Progenitor cell of endocrine pancreas (in vitro differentiated cells): Measurements from ENCODE around the gene C19orf67. TPM values are rescaled to one million over a fixed set of nuclear protein-coding genes. Genes with fewer than 3 reads are reported as not detected.
A peak's percentile ranks its signal among the peaks of the same experiment; 100 is the strongest.

Experiments used
- DNase-seq: peaks from one replicate; pipeline ENCODE4 v3.0.0; 2021; ENCODE audit warnings: low spot score; ENCODE audit not compliant: unreplicated experiment
- H3K27ac Mint-ChIP-seq: 2 replicates; pipeline ENCODE4 v1.8.0; 2021; ENCODE audit warnings: mild to moderate bottlenecking, moderate library complexity, mixed read lengths
- H3K27me3 Mint-ChIP-seq: 2 replicates; pipeline ENCODE4 v1.8.0; 2021; ENCODE audit warnings: mixed read lengths
- H3K36me3 Mint-ChIP-seq: 2 replicates; pipeline ENCODE4 v1.8.0; 2022; ENCODE audit warnings: mixed read lengths; ENCODE audit not compliant: insufficient read depth
- H3K4me1 Mint-ChIP-seq: 2 replicates; pipeline ENCODE4 v1.8.0; 2021; ENCODE audit warnings: low read depth, mixed read lengths
- H3K4me3 Mint-ChIP-seq: 2 replicates; pipeline ENCODE4 v1.8.0; 2021; ENCODE audit warnings: low read depth, mild to moderate bottlenecking, moderate library complexity, mixed read lengths
- H3K9me3 Mint-ChIP-seq: 2 replicates; pipeline ENCODE4 v1.8.0; 2021; ENCODE audit warnings: low read depth, mixed read lengths
- CTCF ChIP-seq: fragments of 200-600 bp; sonication (generic); IDR thresholded peaks from one replicate; pipeline ENCODE4 v1.5.0; 2021; ENCODE audit warnings: antibody characterized with exemption, mild to moderate bottlenecking; ENCODE audit not compliant: unreplicated experiment
- total RNA-seq: library from RNA; stranded (reverse); gene quantifications from 2 replicates; pipeline ENCODE4 v1.2.1, GENCODE V29; 2021

C19orf67 gene
- total RNA-seq, 1 donor from 2014 or later: 0.43 TPM

GRCh38 chr19:14089662-14090508, 4.3 kb upstream of the C19orf67 start:
- Mint-ChIP-seq H3K27ac (no peak overlapping the region), H3K4me1 (peaks cover 15% of the 10 kb centered on the region), H3K27me3 (peaks cover 3% of the 10 kb centered on the region), H3K36me3 (peaks cover 22% of the 10 kb centered on the region), H3K9me3 (peaks cover 3% of the 10 kb centered on the region), H3K4me3 (peak overlapping the region; percentile 81)
- no peak for TF ChIP-seq CTCF
- DNase-seq: peak; percentile 45

GRCh38 chr19:14089412-14089661, 3.8 kb upstream of the C19orf67 start:
- H3K4me3 Mint-ChIP-seq: peak overlapping the region; percentile 81
- H3K36me3 Mint-ChIP-seq: peaks cover 18% of the 10 kb centered on the region
- peaks cover 3% of the 10 kb centered on the region for H3K27me3 Mint-ChIP-seq
- H3K27ac Mint-ChIP-seq: no peak overlapping the region
- peaks cover 3% of the 10 kb centered on the region for H3K9me3 Mint-ChIP-seq
- peaks cover 15% of the 10 kb centered on the region for H3K4me1 Mint-ChIP-seq
- no peak for DNase-seq
- peak; percentile 31 for TF ChIP-seq CTCF

- H3K27me3 Mint-ChIP-seq: peaks cover 3% of the 10 kb centered on the region
- no peak for TF ChIP-seq CTCF
- no peak for DNase-seq
- H3K4me1 Mint-ChIP-seq: peaks cover 15% of the 10 kb centered on the region
- H3K27ac Mint-ChIP-seq: no peak overlapping the region
- peaks cover 3% of the 10 kb centered on the region for H3K9me3 Mint-ChIP-seq
- H3K36me3 Mint-ChIP-seq: peaks cover 18% of the 10 kb centered on the region
- peak overlapping the region; percentile 81 for H3K4me3 Mint-ChIP-seq
Measured at GRCh38 chr19:14088634-14089411, 3.2 kb upstream of the C19orf67 start.

- DNase-seq: no peak
- Mint-ChIP-seq H3K27ac (no peak overlapping the region), H3K36me3 (peaks cover 11% of the 10 kb centered on the region), H3K4me3 (no peak overlapping the region), H3K4me1 (peaks cover 11% of the 10 kb centered on the region), H3K9me3 (no peaks in the 10 kb centered on the region), H3K27me3 (peaks cover 3% of the 10 kb centered on the region)
- TF ChIP-seq CTCF: no peak
Measured at GRCh38 chr19:14086098-14086497, 515 bp upstream of the C19orf67 start.

GRCh38 chr19:14082675-14082960, 3.0 kb downstream of the C19orf67 start:
- peak overlapping the region; percentile 45 for H3K27ac Mint-ChIP-seq

More at GRCh38 chr19:14082675-14082960, 3.0 kb downstream of the C19orf67 start:
- Mint-ChIP-seq H3K4me1 (peaks cover 11% of the 10 kb centered on the region), H3K27me3 (no peaks in the 10 kb centered on the region), H3K36me3 (peaks cover 2% of the 10 kb centered on the region), H3K9me3 (no peaks in the 10 kb centered on the region), H3K4me3 (peak overlapping the region; percentile 93)
- no peak for DNase-seq
- TF ChIP-seq CTCF: no peak
